HUES64 (cell line): ENCODE data around the gene KCNQ1.

ENCODE experiments used
- H3K27ac ChIP-seq: 2 replicates; pipeline ENCODE4 v1.7.0; 2013; ENCODE audit warnings: low read depth, low read length, inconsistent platforms
- H3K27me3 ChIP-seq: 2 replicates; pipeline ENCODE4 v1.6.1; 2013; ENCODE audit warnings: mild to moderate bottlenecking, low read length; ENCODE audit not compliant: insufficient read depth
- H3K36me3 ChIP-seq: 2 replicates; pipeline ENCODE4 v1.6.1; 2013; ENCODE audit warnings: mild to moderate bottlenecking, low read length; ENCODE audit not compliant: insufficient read depth
- H3K4me1 ChIP-seq: 2 replicates; pipeline ENCODE4 v1.6.1; 2013; ENCODE audit warnings: mild to moderate bottlenecking, low read length, moderate library complexity; ENCODE audit not compliant: insufficient read depth
- H3K4me3 ChIP-seq: 2 replicates; pipeline ENCODE4 v1.5.1; 2013; ENCODE audit warnings: mild to moderate bottlenecking, low read length, moderate library complexity
- H3K9ac ChIP-seq: 2 replicates; pipeline ENCODE4 v1.6.1; 2013; ENCODE audit warnings: mild to moderate bottlenecking, low read depth, low read length
- H3K9me3 ChIP-seq: 2 replicates; pipeline ENCODE4 v1.6.1; 2013; ENCODE audit warnings: low read depth, low read length; ENCODE audit not compliant: insufficient read depth
- WGBS: fragments of 150-250, 120-280 bp; methylation state at CpG from one replicate; pipeline ENCODE4 v1.1.7; 2013; ENCODE audit warnings: missing lambda C conversion rate; 5-methylcytosine and 5-hydroxymethylcytosine counted together

Gene KCNQ1

GRCh38 chr11:2525941-2526807, 81.4 kb downstream of the KCNQ1 start:
- Histone ChIP-seq H3K9ac (no peak overlapping the region), H3K27ac (no peak overlapping the region), H3K4me1 (no peaks in the 10 kb centered on the region), H3K36me3 (no peaks in the 10 kb centered on the region), H3K4me3 (no peak overlapping the region), H3K9me3 (no peaks in the 10 kb centered on the region), H3K27me3 (peaks cover 3% of the 10 kb centered on the region)
- WGBS = 89% methylated on average over 15 of the region's 15 CpGs

DNA sequence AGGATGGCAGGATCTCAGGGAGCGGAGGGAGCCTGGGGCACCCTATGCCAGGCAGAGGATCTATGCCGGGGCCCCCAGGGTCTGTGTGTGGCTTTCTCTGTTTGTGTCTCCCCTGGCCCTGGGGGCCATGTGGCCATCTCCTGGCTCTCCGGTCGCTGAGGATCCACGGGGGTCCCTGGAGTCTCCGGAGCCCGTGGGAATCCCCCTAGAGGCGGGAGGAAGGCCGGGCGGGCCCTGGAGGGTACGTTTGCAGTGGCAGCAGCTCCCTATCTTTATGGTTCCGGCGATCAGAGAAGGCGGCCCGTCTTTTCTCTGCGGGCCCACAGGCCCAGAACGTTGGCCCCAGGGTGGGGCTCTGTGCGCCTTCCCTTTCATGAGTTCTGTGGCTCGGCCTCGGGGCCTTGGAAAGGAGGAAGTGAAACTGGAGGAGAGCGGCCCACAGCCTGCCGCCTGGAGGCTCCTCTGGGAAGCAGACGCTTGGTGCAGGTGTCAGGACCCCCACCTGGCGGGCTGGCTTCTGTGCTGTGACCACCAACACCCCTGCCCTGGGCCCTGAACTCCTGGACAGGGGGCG, 82.1 kb downstream of the KCNQ1 start:
- Histone ChIP-seq H3K27ac (no peak overlapping the region), H3K36me3 (no peaks in the 10 kb centered on the region)

DNA sequence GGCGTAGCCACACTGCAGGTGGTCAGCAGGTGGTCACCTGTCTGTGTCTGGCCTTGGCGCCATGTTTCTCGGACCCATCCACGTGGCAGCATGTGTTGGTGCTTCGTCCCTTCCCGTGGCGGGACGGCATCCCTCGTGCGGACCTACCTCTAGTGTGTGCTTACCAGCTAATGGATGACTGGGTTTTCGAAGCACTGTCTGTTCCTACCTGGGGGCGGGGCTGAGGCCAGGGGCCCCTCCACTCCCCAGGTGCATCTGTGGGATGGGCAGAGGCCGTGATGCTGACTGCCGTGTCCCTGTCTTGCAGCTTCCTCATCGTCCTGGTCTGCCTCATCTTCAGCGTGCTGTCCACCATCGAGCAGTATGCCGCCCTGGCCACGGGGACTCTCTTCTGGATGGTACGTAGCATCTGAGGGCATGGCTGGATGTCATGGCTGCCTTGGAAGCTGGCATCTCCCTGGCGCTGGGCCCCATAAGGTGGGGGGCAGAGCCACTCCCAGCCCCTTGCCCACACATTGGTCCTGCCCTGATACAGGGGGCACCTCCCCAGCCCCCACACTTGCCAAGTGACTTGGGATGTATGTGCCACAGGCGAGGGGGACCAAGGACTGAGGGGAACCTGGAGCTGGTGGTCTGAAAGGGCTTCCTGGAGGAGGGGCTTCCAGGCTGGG, 82.9 kb downstream of the KCNQ1 start:
- Histone ChIP-seq H3K36me3 (no peaks in the 10 kb centered on the region), H3K4me3 (no peak overlapping the region), H3K9me3 (no peaks in the 10 kb centered on the region), H3K9ac (no peak overlapping the region), H3K27me3 (peaks cover 3% of the 10 kb centered on the region), H3K27ac (no peak overlapping the region), H3K4me1 (no peaks in the 10 kb centered on the region)
- WGBS = 95% methylated on average over 22 of the region's 22 CpGs

More for the DNA sequence above, 82.1 kb downstream of the KCNQ1 start:
- H3K4me3 ChIP-seq = no peak overlapping the region
- H3K4me1 ChIP-seq = no peaks in the 10 kb centered on the region
- H3K9me3 ChIP-seq = no peaks in the 10 kb centered on the region
- 74% methylated on average over 25 of the region's 25 CpGs for WGBS
- peaks cover 3% of the 10 kb centered on the region for H3K27me3 ChIP-seq
- no peak overlapping the region for H3K9ac ChIP-seq

DNA sequence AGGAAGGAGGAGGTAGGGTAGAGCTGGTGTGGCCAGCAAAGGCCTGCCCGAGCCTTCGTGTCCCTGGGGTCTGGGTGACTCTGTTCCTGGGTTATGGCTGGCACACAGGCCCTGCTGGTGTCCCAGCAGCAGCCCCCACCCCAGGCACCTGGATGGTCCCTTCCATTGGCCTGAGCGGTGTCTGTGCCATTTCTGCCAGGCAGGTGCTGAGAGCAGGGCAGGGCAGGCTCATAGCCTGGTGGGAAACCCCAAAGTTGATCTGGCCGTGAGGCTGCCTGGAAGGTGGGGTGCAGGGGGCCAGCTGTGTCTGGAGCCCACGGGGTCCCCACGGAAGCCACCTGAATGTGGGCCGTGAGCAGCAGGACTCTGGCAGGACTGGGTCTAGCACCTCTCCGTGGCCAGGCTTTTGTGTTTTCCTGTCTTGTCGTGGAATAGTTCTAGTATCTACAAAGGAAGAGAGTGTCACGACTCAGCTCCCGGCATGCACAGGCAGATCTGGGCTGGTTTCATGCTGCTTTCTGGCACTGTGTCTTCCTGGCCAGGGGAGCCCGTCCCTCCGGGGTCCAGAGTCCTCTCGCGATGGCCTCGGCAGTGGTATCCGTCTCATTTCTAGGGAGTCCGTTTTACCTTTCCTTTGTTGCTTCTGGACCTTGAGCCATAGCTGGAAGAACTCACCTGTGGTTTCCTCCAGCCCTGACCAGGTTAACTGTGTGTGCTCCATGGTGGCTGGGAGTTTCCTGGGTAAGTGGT, 83.7 kb downstream of the KCNQ1 start:
- Histone ChIP-seq H3K4me1 (peaks cover 4% of the 10 kb centered on the region), H3K36me3 (no peaks in the 10 kb centered on the region), H3K27me3 (peaks cover 3% of the 10 kb centered on the region), H3K9me3 (no peaks in the 10 kb centered on the region), H3K9ac (no peak overlapping the region), H3K4me3 (no peak overlapping the region), H3K27ac (no peak overlapping the region)
- WGBS = 90% methylated on average over 18 of the region's 18 CpGs

DNA sequence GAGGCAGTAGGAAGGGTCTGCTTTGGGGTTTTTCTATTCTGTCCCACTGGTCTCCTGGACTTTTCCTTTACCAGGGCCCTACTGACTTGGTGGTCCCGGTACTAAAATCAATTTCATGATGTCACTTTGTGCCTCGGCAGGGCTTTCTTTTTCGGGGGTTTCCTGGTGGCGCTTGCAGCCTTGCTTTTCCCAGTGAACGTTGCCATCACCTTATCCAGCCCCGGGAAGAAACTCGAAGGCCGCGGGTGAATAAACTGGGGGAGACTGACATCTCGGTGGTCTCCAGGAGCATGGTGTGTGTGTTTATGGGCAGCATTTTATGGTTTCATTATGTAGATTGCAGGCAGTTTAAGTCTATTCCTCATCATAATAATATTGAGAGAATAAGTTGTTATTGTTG, 84.4 kb downstream of the KCNQ1 start:
- H3K9me3 ChIP-seq = no peaks in the 10 kb centered on the region

GRCh38 chr11:2529636-2530035, 84.8 kb downstream of the KCNQ1 start:
- no peak overlapping the region for H3K4me3 ChIP-seq
- peaks cover 8% of the 10 kb centered on the region for H3K27me3 ChIP-seq
- H3K27ac ChIP-seq = no peak overlapping the region
- no peak overlapping the region for H3K9ac ChIP-seq
- WGBS = 92% methylated on average over 14 of the region's 14 CpGs
- H3K9me3 ChIP-seq = no peaks in the 10 kb centered on the region
- no peaks in the 10 kb centered on the region for H3K36me3 ChIP-seq
- H3K4me1 ChIP-seq = peaks cover 7% of the 10 kb centered on the region

More for the DNA sequence above, 84.4 kb downstream of the KCNQ1 start:
- no peak overlapping the region for H3K4me3 ChIP-seq
- H3K36me3 ChIP-seq = no peaks in the 10 kb centered on the region
- peaks cover 3% of the 10 kb centered on the region for H3K27me3 ChIP-seq
- no peak overlapping the region for H3K27ac ChIP-seq
- no peak overlapping the region for H3K9ac ChIP-seq
- H3K4me1 ChIP-seq = peaks cover 7% of the 10 kb centered on the region
- 93% methylated on average over 10 of the region's 10 CpGs for WGBS

DNA sequence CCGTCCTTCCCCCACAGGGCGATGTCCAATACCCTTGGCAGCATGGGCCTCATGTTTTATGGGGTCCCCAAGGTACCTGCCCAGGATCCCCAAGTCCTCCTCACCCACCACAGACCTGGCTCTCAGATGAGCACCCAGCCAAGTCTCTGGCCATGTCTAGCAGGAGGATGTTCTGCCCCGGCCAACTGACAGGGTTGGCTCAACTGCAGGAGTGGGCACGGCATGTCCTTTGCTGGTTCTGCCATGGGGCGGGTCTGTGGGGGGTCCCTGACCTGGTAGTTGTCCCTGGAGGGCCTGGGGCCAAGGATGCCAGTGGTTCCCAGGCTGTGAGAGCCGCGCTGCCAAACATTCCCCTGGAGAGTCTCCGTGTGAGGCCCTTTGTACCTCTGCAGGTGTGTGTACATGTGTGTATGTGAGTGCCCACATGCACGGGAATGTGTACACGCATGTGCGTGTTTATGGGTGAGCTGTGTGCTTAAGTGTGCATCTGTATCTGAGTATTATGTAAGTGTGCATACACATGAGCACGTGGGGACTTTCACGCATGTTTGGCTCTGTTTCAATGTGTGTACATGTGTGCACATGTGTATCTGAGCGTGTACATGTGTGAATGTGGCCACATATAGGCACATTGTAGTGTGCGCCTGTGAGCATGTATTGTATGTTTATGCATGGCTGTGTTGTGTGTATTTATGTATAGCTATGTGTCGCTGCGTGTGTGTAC, 85.5 kb downstream of the KCNQ1 start:
- 90% methylated on average over 17 of the region's 17 CpGs for WGBS
- H3K27me3 ChIP-seq = peaks cover 14% of the 10 kb centered on the region

GRCh38 chr11:2530855-2531200, 86.0 kb downstream of the KCNQ1 start:
- Histone ChIP-seq H3K4me3 (no peak overlapping the region), H3K9me3 (no peaks in the 10 kb centered on the region), H3K36me3 (no peaks in the 10 kb centered on the region), H3K27me3 (peaks cover 19% of the 10 kb centered on the region), H3K27ac (no peak overlapping the region), H3K9ac (no peak overlapping the region), H3K4me1 (peaks cover 7% of the 10 kb centered on the region)
- WGBS = 91% methylated on average over 10 of the region's 10 CpGs

More for the DNA sequence above, 85.5 kb downstream of the KCNQ1 start:
- Histone ChIP-seq H3K36me3 (no peaks in the 10 kb centered on the region), H3K4me3 (no peak overlapping the region), H3K4me1 (peaks cover 7% of the 10 kb centered on the region), H3K9ac (no peak overlapping the region), H3K27ac (no peak overlapping the region), H3K9me3 (no peaks in the 10 kb centered on the region)

GRCh38 chr11:2531277-2531986, 86.6 kb downstream of the KCNQ1 start:
- no peaks in the 10 kb centered on the region for H3K9me3 ChIP-seq
- no peak overlapping the region for H3K27ac ChIP-seq
- peaks cover 19% of the 10 kb centered on the region for H3K27me3 ChIP-seq
- no peak overlapping the region for H3K9ac ChIP-seq
- WGBS = 52% methylated on average over 14 of the region's 14 CpGs
- H3K4me3 ChIP-seq = no peak overlapping the region
- peaks cover 7% of the 10 kb centered on the region for H3K4me1 ChIP-seq
- no peaks in the 10 kb centered on the region for H3K36me3 ChIP-seq
